ENCODE measurements around the gene ULK2. TPM values are rescaled to one million over a fixed set of nuclear protein-coding genes. Genes with fewer than 3 reads are reported as not detected.

ULK2 gene
- total and polyA plus RNA-seq, 8 donors = 0.29 to 254 (median 9.1) TPM

DNA sequence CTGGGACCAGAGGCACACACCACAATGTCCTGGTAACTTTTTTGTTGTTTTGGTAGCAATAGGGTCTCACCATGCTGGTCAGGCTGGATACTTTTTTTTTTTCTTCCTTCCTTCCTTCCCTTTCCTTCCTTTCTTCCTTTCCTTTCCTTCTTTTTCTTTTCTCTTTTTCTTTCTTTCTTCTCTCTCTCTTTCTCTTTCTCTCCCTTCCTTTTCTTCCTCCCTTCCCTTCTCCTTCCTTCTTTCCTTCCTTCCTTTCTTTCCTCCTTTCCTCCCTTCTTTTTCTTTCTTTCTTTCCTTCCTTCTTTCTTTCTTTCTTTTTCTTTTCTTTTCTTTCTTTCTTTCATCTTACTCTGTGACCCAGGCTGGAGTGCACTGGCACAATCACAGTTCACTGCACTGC, 18.4 kb upstream of the ULK2 start:
- TF ChIP-seq, protein P1, sequence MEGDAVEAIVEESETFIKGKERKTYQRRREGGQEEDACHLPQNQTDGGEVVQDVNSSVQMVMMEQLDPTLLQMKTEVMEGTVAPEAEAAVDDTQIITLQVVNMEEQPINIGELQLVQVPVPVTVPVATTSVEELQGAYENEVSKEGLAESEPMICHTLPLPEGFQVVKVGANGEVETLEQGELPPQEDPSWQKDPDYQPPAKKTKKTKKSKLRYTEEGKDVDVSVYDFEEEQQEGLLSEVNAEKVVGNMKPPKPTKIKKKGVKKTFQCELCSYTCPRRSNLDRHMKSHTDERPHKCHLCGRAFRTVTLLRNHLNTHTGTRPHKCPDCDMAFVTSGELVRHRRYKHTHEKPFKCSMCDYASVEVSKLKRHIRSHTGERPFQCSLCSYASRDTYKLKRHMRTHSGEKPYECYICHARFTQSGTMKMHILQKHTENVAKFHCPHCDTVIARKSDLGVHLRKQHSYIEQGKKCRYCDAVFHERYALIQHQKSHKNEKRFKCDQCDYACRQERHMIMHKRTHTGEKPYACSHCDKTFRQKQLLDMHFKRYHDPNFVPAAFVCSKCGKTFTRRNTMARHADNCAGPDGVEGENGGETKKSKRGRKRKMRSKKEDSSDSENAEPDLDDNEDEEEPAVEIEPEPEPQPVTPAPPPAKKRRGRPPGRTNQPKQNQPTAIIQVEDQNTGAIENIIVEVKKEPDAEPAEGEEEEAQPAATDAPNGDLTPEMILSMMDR (IDR thresholded peaks at IDR 0.05) = no peak
- TF ChIP-seq EP300 (IDR thresholded peaks at IDR 0.05) (no peak), POLR2AphosphoS5 (IDR thresholded peaks at IDR 0.05) (no peak), POLR2A (IDR thresholded peaks at IDR 0.05) (no peak)

DNA sequence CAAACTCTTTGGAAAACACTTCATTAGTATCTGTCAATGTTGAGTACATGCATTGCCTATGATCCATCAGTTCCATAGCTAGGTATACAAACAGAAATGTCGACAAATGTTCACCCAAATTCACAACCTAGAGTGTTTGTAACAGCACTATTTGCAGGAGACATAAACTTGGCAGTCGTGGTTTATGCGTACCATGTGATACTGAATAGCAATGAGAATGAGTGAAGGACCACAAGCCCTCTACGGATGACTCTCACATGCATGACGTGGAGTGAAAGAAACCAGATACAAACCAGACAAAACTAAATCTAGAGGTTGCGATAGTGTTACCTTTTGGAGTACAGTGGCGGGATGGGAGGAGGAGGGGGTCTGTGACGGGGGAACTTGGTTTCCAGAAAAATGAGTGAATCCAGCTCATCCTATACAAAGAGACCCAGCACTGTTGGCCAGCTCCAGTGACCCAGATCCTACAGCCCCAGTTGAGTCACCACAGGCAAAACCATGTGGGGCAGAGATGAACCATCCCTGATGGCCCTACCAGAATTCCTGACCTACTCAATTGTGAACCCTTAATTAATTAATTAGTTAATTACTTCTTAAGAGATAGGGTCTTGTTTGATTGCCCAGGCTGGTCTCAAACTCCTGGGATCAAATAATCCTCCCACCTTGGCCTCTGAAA, 15.9 kb upstream of the ULK2 start:
- DNase-seq = peak in 1 of 2 donors; percentile 35
- Histone ChIP-seq H3K4me3 (no peak overlapping the region), H3K27ac (no peak overlapping the region), H3K27me3 (no peaks in the 10 kb centered on the region), H3K36me3 (no peaks in the 10 kb centered on the region), H3K4me1 (no peaks in the 10 kb centered on the region), H3K9me3 (no peaks in the 10 kb centered on the region)
- no peak for TF ChIP-seq POLR2A (IDR thresholded peaks at IDR 0.05)
- TF ChIP-seq EP300 (IDR thresholded peaks at IDR 0.05) = no peak
- TF ChIP-seq, protein P1 (IDR thresholded peaks at IDR 0.05) = no peak
- no peak for TF ChIP-seq POLR2AphosphoS5 (IDR thresholded peaks at IDR 0.05)
- intact Hi-C loops (cut with DNase I; ENCODE audit: low total_unique reads) = no loop called here
- 76 to 89% (median 86%) methylated on average over 8 of the region's 8 CpGs for WGBS, 5 donors

More for the DNA sequence above, 18.4 kb upstream of the ULK2 start:
- H3K4me3 ChIP-seq = no peak overlapping the region
- no peak for DNase-seq
- no peaks in the 10 kb centered on the region for H3K27me3 ChIP-seq
- H3K36me3 ChIP-seq = no peaks in the 10 kb centered on the region
- intact Hi-C loops (cut with DNase I; ENCODE audit: low total_unique reads) = no loop called here
- H3K9me3 ChIP-seq = no peaks in the 10 kb centered on the region
- no peaks in the 10 kb centered on the region for H3K4me1 ChIP-seq
- no peak overlapping the region for H3K27ac ChIP-seq

DNA sequence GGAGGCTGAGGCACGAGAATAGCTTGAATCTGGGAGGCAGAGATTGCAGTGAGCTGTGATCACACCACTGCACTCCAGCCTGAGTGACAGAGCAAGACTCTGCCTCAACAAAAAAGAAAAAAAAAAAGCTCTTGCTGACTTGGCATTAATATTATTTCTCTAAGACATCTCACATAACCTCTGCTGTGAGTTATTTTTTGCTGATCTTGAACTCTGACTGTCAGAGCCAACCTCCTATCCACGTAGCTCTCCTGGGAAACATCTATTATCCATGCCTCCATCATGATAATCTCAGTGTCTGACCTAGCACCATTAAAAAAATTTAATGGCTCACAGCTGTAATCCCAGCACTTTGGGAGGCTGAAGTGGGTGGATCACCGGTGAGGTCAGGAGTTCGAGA, 12.7 kb upstream of the ULK2 start:
- no peak for DNase-seq
- TF ChIP-seq POLR2AphosphoS5 (IDR thresholded peaks at IDR 0.05) (no peak), EP300 (IDR thresholded peaks at IDR 0.05) (no peak), POLR2A (IDR thresholded peaks at IDR 0.05) (no peak)
- TF ChIP-seq, protein P1 (IDR thresholded peaks at IDR 0.05) = no peak
- H3K27ac ChIP-seq = no peak overlapping the region
- no peak overlapping the region for H3K4me3 ChIP-seq
- no peaks in the 10 kb centered on the region for H3K36me3 ChIP-seq
- no peaks in the 10 kb centered on the region for H3K9me3 ChIP-seq
- intact Hi-C loops (cut with DNase I; ENCODE audit: low total_unique reads) = no loop called here
- 84 to 91% (median 87%) methylated on average over 4 of the region's 4 CpGs for WGBS, 5 donors
- peaks cover 0 to 3% (median 0%) of the 10 kb centered on the region in 3 donors for H3K27me3 ChIP-seq
- no peaks in the 10 kb centered on the region for H3K4me1 ChIP-seq

- 40 to 46% (median 45%) methylated on average over 6 of the region's 6 CpGs for WGBS, 5 donors
- no peak for DNase-seq
- TF ChIP-seq POLR2AphosphoS5 (IDR thresholded peaks at IDR 0.05) (no peak), EP300 (IDR thresholded peaks at IDR 0.05) (no peak), POLR2A (IDR thresholded peaks at IDR 0.05) (no peak)
- TF ChIP-seq, protein P1 (IDR thresholded peaks at IDR 0.05) = no peak
Observed at GRCh38 chr17:19877364-19877945, 9.7 kb upstream of the ULK2 start.

More at GRCh38 chr17:19877364-19877945, 9.7 kb upstream of the ULK2 start:
- H3K36me3 ChIP-seq = no peaks in the 10 kb centered on the region
- no peak overlapping the region for H3K4me3 ChIP-seq
- H3K27me3 ChIP-seq = peaks cover 0 to 3% (median 0%) of the 10 kb centered on the region in 3 donors
- H3K27ac ChIP-seq = no peak overlapping the region
- no peaks in the 10 kb centered on the region for H3K9me3 ChIP-seq
- intact Hi-C loops (cut with DNase I; ENCODE audit: low total_unique reads) = no loop called here
- no peaks in the 10 kb centered on the region for H3K4me1 ChIP-seq
